GM12873 (cell line): ENCODE measurements around the gene CPNE9.

Experiments
- CTCF ChIP-seq: IDR thresholded peaks from 2 replicates; pipeline ENCODE4 v1.5.1; 2012; ENCODE audit warnings: low read depth, mild to moderate bottlenecking, moderate library complexity, low read length, control low read depth; ENCODE audit not compliant: insufficient read depth; ENCODE audit errors: missing control alignments

Gene CPNE9

DNA sequence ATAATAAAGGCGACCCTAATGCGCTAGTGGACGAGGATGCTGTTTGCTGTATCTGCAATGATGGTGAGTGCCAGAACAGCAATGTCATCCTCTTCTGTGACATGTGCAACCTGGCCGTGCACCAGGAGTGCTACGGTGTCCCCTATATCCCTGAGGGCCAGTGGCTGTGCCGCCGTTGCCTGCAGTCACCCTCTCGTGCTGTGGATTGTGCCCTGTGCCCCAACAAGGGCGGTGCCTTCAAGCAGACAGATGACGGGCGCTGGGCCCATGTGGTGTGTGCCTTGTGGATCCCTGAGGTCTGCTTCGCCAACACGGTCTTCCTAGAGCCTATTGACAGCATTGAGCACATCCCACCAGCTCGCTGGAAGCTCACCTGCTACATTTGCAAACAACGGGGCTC, 35.5 kb downstream of the CPNE9 start:
- TF ChIP-seq CTCF, result no peak

DNA sequence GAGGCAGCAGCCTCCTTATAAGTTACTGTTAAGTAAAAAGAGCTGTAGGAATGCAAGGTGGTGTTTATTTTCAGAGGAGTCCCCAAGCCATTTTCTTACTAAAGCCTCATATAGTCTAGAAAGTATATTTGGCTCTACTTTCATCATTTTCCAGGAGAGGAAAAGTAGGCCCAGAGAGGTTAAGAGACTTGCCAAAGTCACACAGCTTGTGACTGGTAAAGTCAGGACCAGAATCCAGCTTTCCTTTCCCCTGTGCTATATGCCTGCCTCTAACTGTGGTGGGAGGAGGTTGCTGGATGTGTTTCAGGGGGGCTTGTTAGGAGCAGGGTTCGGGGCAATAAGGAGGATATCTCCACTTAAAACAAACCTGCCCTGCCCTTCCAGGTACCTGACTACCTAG, 38.9 kb downstream of the CPNE9 start:
- TF ChIP-seq CTCF, result no peak

GRCh38 chr3:9743548-9743947, 39.9 kb downstream of the CPNE9 start:
- TF ChIP-seq CTCF, result no peak

GRCh38 chr3:9744162-9744561, 40.5 kb downstream of the CPNE9 start:
- no peak for TF ChIP-seq CTCF

DNA sequence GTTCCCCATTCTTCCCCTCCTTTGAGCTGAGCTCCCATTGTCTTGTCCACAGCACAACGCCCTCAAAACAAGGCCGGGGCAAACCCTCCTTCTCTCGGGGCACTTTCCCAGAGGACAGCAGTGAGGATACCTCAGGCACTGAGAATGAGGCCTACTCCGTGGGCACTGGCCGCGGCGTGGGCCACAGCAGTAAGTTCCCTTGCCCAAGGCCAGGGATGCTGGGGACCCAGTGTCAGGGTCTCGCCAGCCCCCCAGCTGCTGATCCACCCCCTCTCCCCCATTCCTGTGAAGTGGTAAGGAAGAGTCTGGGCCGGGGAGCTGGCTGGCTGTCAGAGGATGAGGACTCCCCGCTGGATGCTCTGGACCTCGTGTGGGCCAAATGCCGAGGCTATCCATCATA, 41.9 kb downstream of the CPNE9 start:
- TF ChIP-seq CTCF, result no peak

GRCh38 chr3:9746330-9746729, 42.7 kb downstream of the CPNE9 start:
- TF ChIP-seq CTCF, result no peak

- TF ChIP-seq CTCF, result no peak
Measured at GRCh38 chr3:9747267-9747666, 43.6 kb downstream of the CPNE9 start.

GRCh38 chr3:9748031-9748430, 44.4 kb downstream of the CPNE9 start:
- no peak for TF ChIP-seq CTCF
